Hepatocyte (in vitro differentiated cells): ENCODE measurements around the gene CHCHD5.

ENCODE experiments used
- CTCF ChIP-seq: fragments of 200-600 bp; sonication (generic); IDR thresholded peaks from 2 replicates; pipeline ENCODE4 v1.5.1; 2016; ENCODE audit warnings: antibody characterized with exemption, mild to moderate bottlenecking; ENCODE audit not compliant: poor library complexity
- EZH2 ChIP-seq: fragments of 200-600 bp; sonication (generic); IDR thresholded peaks from 2 replicates; pipeline ENCODE4 v1.6.1; 2016; ENCODE audit warnings: antibody characterized with exemption, mild to moderate bottlenecking, borderline replicate concordance

DNA sequence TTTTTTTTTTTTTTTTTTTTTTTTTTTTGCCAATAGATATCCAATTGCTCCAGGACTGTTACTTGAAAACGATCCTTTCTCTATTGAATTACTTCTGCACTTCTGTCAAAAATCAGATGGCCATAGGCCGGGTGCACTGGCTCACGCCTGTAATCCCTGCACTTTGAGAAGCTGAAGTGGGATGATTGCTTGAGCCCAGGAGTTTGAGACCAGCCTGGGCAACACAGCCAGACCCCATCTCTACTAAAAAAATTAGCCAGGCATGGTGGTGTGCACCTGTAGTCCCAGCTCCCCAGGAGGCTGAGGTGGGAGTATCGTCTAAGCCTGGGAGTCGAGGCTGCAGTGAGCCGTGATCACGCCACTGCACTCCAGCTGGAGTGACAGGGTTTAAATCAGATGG is 4.3 kb upstream of the CHCHD5 start:
- no peak for TF ChIP-seq CTCF
- no peak for TF ChIP-seq EZH2
